SK-N-SH treated with all-trans-retinoic acid at 6 μM for 48 hours (cell line): ENCODE results near the gene CNTROB.

ENCODE experiments used
- ATAC-seq: fragments of 200-7000 bp; cut with Tn5 transposase; 3 replicates; pipeline ENCODE4 v1.9.1; 2020; ENCODE audit warnings: mild to moderate bottlenecking, moderate library complexity
- ARNTL ChIP-seq: fragments of 450-650 bp; formaldehyde crosslinking; IDR thresholded peaks from 2 replicates; pipeline ENCODE4 v1.5.0; 2020; ENCODE audit warnings: low read depth, mild to moderate bottlenecking, moderate library complexity, borderline replicate concordance
- BACH2 ChIP-seq: fragments of 250-450 bp; sonication (Bioruptor Pico); IDR thresholded peaks from 2 replicates; pipeline ENCODE4 v1.9.0; 2021; ENCODE audit warnings: mild to moderate bottlenecking, borderline replicate concordance
- CSDC2 ChIP-seq: fragments of 250-450 bp; sonication (Bioruptor Pico); IDR thresholded peaks from 2 replicates; pipeline ENCODE4 v1.5.0; 2020; ENCODE audit warnings: mild to moderate bottlenecking, moderate library complexity
- ESRRG ChIP-seq: fragments of 250-450 bp; sonication (Bioruptor Pico); IDR thresholded peaks from 2 replicates; pipeline ENCODE4 v1.6.1; 2021; ENCODE audit warnings: mild to moderate bottlenecking
- GLIS3 ChIP-seq: fragments of 250-450 bp; sonication (Bioruptor Pico); IDR thresholded peaks from 2 replicates; pipeline ENCODE4 v1.5.0; 2020; ENCODE audit warnings: mild to moderate bottlenecking, moderate library complexity
- ISL1 ChIP-seq: fragments of 250-450 bp; sonication (Bioruptor Pico); IDR thresholded peaks from 2 replicates; pipeline ENCODE4 v2.1.2; 2022; ENCODE audit warnings: mild to moderate bottlenecking, moderate library complexity
- OSR1 ChIP-seq: fragments of 250-450 bp; sonication (Bioruptor Pico); IDR thresholded peaks from 2 replicates; pipeline ENCODE4 v1.8.0; 2022; ENCODE audit warnings: moderate library complexity, mild to moderate bottlenecking, inconsistent platforms
- PPARA ChIP-seq: fragments of 250-450 bp; sonication (Bioruptor Pico); IDR thresholded peaks from 2 replicates; pipeline ENCODE4 v1.5.0; 2020; ENCODE audit warnings: mild to moderate bottlenecking, borderline replicate concordance
- RARB ChIP-seq: fragments of 250-450 bp; sonication (Bioruptor Pico); IDR thresholded peaks from 2 replicates; pipeline ENCODE4 v1.8.0; 2021; ENCODE audit warnings: mild to moderate bottlenecking, moderate library complexity
- SNAI2 ChIP-seq: fragments of 250-450 bp; sonication (Bioruptor Pico); IDR thresholded peaks from 2 replicates; pipeline ENCODE4 v1.5.0; 2020; ENCODE audit warnings: mild to moderate bottlenecking, moderate library complexity
- TCF4 ChIP-seq: fragments of 250-450 bp; sonication (Bioruptor Pico); IDR thresholded peaks from 2 replicates; pipeline ENCODE4 v1.8.0; 2021; ENCODE audit warnings: mild to moderate bottlenecking, moderate library complexity, borderline replicate concordance
- TOX ChIP-seq: fragments of 250-450 bp; sonication (Bioruptor Pico); IDR thresholded peaks from 2 replicates; pipeline ENCODE4 v1.8.0; 2021; ENCODE audit warnings: mild to moderate bottlenecking, moderate library complexity, borderline replicate concordance
- ZC3H10 ChIP-seq: fragments of 250-450 bp; sonication (Bioruptor Pico); IDR thresholded peaks from 2 replicates; pipeline ENCODE4 v1.5.1; 2021; ENCODE audit warnings: mild to moderate bottlenecking, moderate library complexity
- ZFP3 ChIP-seq: fragments of 250-450 bp; sonication (Bioruptor Pico); IDR thresholded peaks from 2 replicates; pipeline ENCODE4 v1.5.0; 2020; ENCODE audit warnings: mild to moderate bottlenecking, moderate library complexity
- ZFP30 ChIP-seq: fragments of 450-650 bp; formaldehyde crosslinking; IDR thresholded peaks from 2 replicates; pipeline ENCODE4 v1.5.0; 2022; ENCODE audit warnings: mild to moderate bottlenecking, moderate library complexity
- ZNF565 ChIP-seq: fragments of 450-650 bp; formaldehyde crosslinking; conservative IDR thresholded peaks from 2 replicates; pipeline ENCODE4 v1.5.0; 2020; ENCODE audit warnings: low read depth, mild to moderate bottlenecking, moderate library complexity
- ZNF8 ChIP-seq: fragments of 450-650 bp; formaldehyde crosslinking; IDR thresholded peaks from 2 replicates; pipeline ENCODE4 v1.5.0; 2020; ENCODE audit warnings: mild to moderate bottlenecking, moderate library complexity
- TF ChIP-seq, protein P1 (sequence below): fragments of 250-450 bp; sonication (Bioruptor Pico); IDR thresholded peaks from 2 replicates; pipeline ENCODE4 v1.8.0; 2020; ENCODE audit warnings: mild to moderate bottlenecking, moderate library complexity, borderline replicate concordance
- TF ChIP-seq, protein P2 (sequence below): fragments of 250-450 bp; sonication (Bioruptor Pico); IDR thresholded peaks from 2 replicates; pipeline ENCODE4 v1.8.0; 2021; ENCODE audit warnings: low read depth, mild to moderate bottlenecking, moderate library complexity, borderline replicate concordance
- TF ChIP-seq, protein P3 (sequence below): fragments of 250-450 bp; sonication (Bioruptor Pico); IDR thresholded peaks from 2 replicates; pipeline ENCODE4 v1.5.1; 2021; ENCODE audit warnings: mild to moderate bottlenecking, moderate library complexity
- TF ChIP-seq, protein P4 (sequence below): fragments of 250-450 bp; sonication (Bioruptor Pico); IDR thresholded peaks from 2 replicates; pipeline ENCODE4 v1.5.1; 2020; ENCODE audit warnings: low read depth, mild to moderate bottlenecking, moderate library complexity

The CNTROB gene

DNA sequence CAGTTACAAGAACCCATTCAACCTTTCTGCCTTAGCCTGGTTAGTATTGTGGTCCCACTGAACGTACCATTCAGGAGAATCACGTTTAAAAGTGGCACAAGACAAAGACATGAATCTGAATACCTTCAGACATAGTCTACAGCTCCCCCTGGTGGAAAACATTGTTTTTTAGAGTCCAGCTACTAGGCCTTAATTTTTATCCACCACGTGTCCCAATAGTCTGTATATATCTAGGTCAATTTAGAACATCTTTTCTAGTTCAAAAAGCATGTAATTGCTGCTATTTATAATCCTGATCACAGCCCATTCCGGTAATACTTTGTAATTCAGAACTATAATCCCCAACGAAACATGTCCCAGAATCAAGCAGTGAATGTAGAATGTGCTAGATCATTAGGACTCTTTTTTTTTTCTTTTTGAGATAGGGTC, 56.8 kb downstream of the CNTROB start:
- no peak for TF ChIP-seq PPARA (CRISPR knock-in tag)
- no peak for TF ChIP-seq ZNF565 (CRISPR knock-in tag)
- TF ChIP-seq ARNTL (CRISPR knock-in tag) = no peak
- no peak for TF ChIP-seq TCF4 (CRISPR knock-in tag)
- TF ChIP-seq, protein P1, sequence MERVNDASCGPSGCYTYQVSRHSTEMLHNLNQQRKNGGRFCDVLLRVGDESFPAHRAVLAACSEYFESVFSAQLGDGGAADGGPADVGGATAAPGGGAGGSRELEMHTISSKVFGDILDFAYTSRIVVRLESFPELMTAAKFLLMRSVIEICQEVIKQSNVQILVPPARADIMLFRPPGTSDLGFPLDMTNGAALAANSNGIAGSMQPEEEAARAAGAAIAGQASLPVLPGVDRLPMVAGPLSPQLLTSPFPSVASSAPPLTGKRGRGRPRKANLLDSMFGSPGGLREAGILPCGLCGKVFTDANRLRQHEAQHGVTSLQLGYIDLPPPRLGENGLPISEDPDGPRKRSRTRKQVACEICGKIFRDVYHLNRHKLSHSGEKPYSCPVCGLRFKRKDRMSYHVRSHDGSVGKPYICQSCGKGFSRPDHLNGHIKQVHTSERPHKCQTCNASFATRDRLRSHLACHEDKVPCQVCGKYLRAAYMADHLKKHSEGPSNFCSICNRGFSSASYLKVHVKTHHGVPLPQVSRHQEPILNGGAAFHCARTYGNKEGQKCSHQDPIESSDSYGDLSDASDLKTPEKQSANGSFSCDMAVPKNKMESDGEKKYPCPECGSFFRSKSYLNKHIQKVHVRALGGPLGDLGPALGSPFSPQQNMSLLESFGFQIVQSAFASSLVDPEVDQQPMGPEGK (CRISPR knock-in tag) = no peak
- TF ChIP-seq RARB (CRISPR knock-in tag) = no peak
- ATAC-seq = peak; percentile 84

DNA sequence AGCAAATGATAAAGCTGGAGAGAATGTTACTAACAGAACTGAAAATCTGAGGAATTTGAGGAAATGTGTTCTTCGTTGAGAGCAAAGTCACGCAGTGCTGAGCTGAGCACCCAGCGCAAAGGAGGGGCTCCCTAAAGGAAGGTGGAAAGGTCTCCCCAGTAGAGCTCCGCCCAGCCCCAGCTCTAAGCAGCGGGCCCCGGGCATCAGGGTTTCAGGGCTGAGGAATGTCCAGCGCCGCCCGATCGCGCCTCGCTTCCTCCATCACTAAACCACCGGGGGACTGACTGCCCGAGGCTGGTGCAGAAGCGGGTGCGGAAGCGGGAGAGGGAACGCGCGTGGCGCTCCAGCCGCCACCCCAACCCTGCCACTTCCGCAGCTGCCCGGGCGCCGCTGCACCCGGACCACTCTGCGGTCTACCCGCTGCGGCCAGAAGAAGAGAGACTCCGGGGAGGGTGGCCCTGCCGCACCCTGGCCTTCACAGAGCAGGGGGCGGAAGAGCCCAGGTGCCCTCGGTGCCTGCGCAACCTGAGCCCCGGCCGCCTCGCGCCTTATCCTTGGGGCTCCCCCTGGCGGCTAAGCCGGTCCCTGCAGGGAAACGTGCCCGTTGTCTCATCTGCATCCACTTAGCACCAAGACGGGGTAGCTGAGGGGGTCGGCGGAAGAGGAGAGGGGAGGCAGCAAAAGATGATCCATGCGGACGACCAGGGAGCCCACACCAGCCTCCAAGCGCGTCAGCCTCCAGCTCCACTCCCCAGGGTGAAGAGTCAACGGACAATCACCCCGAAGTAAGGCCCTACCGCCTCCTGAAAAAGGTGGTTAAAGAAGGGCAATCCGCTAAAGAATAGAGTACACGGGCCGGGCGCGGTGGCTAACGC, 58.0 kb downstream of the CNTROB start:
- TF ChIP-seq ISL1 (CRISPR knock-in tag) (no peak), GLIS3 (CRISPR knock-in tag) (no peak), TCF4 (CRISPR knock-in tag) (no peak), ZFP30 (no peak), OSR1 (no peak), ESRRG (CRISPR knock-in tag) (no peak), ARNTL (CRISPR knock-in tag) (no peak), SNAI2 (CRISPR knock-in tag) (no peak), TOX (CRISPR knock-in tag) (no peak), ZNF565 (CRISPR knock-in tag) (no peak)
- TF ChIP-seq, protein P1 (CRISPR knock-in tag) = no peak
- ATAC-seq = peak; percentile 90

DNA sequence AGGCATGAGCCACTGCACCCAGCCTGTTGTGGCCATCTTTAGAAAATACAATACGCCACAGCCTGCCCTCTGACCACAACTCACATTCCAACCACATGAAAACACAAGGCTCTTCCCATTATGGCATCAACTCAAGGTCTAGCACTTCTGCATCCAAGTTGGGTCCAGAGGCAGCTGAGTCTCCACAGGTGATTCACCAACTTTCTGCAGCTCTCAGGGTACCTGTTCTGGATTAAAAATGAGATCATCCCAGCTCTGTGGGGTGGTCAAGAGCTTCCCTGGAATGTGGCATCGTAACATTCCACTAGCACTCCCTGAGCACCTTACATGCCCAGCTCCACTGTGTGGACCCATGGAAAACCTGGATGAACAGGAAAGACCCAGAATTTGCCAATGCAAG, 60.5 kb downstream of the CNTROB start:
- TF ChIP-seq ARNTL (CRISPR knock-in tag) (no peak), ZNF565 (CRISPR knock-in tag) (no peak), SNAI2 (CRISPR knock-in tag) (no peak), ZC3H10 (CRISPR knock-in tag) (no peak), ZNF8 (CRISPR knock-in tag) (no peak), GLIS3 (CRISPR knock-in tag) (no peak), BACH2 (no peak), ZFP3 (CRISPR knock-in tag) (no peak), ISL1 (CRISPR knock-in tag) (no peak), CSDC2 (CRISPR knock-in tag) (no peak), PPARA (CRISPR knock-in tag) (no peak), RARB (CRISPR knock-in tag) (no peak)
- TF ChIP-seq, protein P2, sequence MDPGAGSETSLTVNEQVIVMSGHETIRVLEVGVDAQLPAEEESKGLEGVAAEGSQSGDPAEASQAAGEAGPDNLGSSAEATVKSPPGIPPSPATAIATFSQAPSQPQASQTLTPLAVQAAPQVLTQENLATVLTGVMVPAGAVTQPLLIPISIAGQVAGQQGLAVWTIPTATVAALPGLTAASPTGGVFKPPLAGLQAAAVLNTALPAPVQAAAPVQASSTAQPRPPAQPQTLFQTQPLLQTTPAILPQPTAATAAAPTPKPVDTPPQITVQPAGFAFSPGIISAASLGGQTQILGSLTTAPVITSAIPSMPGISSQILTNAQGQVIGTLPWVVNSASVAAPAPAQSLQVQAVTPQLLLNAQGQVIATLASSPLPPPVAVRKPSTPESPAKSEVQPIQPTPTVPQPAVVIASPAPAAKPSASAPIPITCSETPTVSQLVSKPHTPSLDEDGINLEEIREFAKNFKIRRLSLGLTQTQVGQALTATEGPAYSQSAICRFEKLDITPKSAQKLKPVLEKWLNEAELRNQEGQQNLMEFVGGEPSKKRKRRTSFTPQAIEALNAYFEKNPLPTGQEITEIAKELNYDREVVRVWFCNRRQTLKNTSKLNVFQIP = no peak
- TF ChIP-seq, protein P1 (CRISPR knock-in tag) = no peak
- TF ChIP-seq, protein P3, sequence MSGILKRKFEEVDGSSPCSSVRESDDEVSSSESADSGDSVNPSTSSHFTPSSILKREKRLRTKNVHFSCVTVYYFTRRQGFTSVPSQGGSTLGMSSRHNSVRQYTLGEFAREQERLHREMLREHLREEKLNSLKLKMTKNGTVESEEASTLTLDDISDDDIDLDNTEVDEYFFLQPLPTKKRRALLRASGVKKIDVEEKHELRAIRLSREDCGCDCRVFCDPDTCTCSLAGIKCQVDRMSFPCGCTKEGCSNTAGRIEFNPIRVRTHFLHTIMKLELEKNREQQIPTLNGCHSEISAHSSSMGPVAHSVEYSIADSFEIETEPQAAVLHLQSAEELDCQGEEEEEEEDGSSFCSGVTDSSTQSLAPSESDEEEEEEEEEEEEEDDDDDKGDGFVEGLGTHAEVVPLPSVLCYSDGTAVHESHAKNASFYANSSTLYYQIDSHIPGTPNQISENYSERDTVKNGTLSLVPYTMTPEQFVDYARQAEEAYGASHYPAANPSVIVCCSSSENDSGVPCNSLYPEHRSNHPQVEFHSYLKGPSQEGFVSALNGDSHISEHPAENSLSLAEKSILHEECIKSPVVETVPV = no peak
- TF ChIP-seq, protein P4, sequence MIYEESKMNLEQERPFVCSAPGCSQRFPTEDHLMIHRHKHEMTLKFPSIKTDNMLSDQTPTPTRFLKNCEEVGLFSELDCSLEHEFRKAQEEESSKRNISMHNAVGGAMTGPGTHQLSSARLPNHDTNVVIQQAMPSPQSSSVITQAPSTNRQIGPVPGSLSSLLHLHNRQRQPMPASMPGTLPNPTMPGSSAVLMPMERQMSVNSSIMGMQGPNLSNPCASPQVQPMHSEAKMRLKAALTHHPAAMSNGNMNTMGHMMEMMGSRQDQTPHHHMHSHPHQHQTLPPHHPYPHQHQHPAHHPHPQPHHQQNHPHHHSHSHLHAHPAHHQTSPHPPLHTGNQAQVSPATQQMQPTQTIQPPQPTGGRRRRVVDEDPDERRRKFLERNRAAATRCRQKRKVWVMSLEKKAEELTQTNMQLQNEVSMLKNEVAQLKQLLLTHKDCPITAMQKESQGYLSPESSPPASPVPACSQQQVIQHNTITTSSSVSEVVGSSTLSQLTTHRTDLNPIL (CRISPR knock-in tag) = no peak
- TF ChIP-seq, all 23 proteins: peak for 0
- ATAC-seq = no peak
